Endothelial cell of umbilical vein (primary cell): ENCODE results near the gene NFKBIA. TPM values are rescaled to one million over a fixed set of nuclear protein-coding genes. Genes with fewer than 3 reads are reported as not detected.

ENCODE experiments used
- BruUV-seq: library from RNA; stranded (reverse); fragments of 400-500 nt; replicated peaks from 2 replicates; lab custom pipeline; 2021; lab: Mats Ljungman, UMichigan
- CTCF ChIA-PET: fragments of 300-600, 350-600 bp; sonication (Branson Sonifier 250); formaldehyde crosslinking; loops from one replicate; lab custom pipeline; 2021; ENCODE audit warnings: antibody characterized with exemption, inconsistent platforms; lab: Charles Lee
- POLR2A ChIA-PET: fragments of 300-600, 350-600 bp; sonication (Branson Sonifier 250); formaldehyde crosslinking; loops from one replicate; lab custom pipeline; 2021; ENCODE audit warnings: antibody characterized with exemption, inconsistent platforms; lab: Charles Lee
- DNase-seq: peaks from one replicate; pipeline ENCODE4 v3.0.0-alpha.2; 2011; ENCODE audit warnings: low read depth, low spot score
- FAIRE-seq: peaks from 2 replicates; lab custom pipeline; 2011; peaks lifted over from hg19 to GRCh38; lab: Jason Lieb, UNC
- H2AFZ ChIP-seq: 2 replicates; pipeline ENCODE4 v1.6.0; 2012; ENCODE audit warnings: low read depth, low read length, control low read depth, inconsistent platforms
- H3K27ac ChIP-seq: 2 replicates; pipeline ENCODE4 v1.5.1; 2011; ENCODE audit warnings: low read depth, mild to moderate bottlenecking, control low read depth, low read length, moderate library complexity; ENCODE audit not compliant: insufficient read depth
- H3K27me3 ChIP-seq, 2 experiments: 2 replicates each; pipeline versions ENCODE4 v1.6.0 to v1.6.1; 2011; ENCODE audit warnings: low read length in 2 of 2, mixed read lengths in 1 of 2; ENCODE audit not compliant: control insufficient read depth in 2 of 2, insufficient read depth in 2 of 2
- H3K36me3 ChIP-seq, 2 experiments: 2 replicates in 1 of 2; 3 replicates in 1 of 2; pipeline ENCODE4 v1.5.1; 2011; ENCODE audit warnings: low read length in 2 of 2, mild to moderate bottlenecking in 1 of 2, moderate library complexity in 1 of 2; ENCODE audit not compliant: control insufficient read depth in 2 of 2, insufficient read depth in 2 of 2; ENCODE audit errors: extremely low read depth in 1 of 2
- H3K4me1 ChIP-seq: 3 replicates; pipeline ENCODE4 v1.5.1; 2011; ENCODE audit warnings: mild to moderate bottlenecking, low read length; ENCODE audit not compliant: control insufficient read depth, insufficient read depth; ENCODE audit errors: extremely low read depth
- H3K4me2 ChIP-seq: 2 replicates; pipeline ENCODE4 v1.6.1; 2011; ENCODE audit warnings: low read length, control low read depth, mixed read lengths; ENCODE audit not compliant: insufficient read depth
- H3K4me3 ChIP-seq, 3 experiments: fragments of 200-600 bp in 1 of 3; sonication (generic), shearing (Covaris generic) in 1 of 3; replicated peaks in 1 of 3; 2 replicates each; pipeline ENCODE4 v1.5.1; 2011 to 2016; ENCODE audit warnings: control low read depth in 3 of 3, low read length in 3 of 3, mild to moderate bottlenecking in 2 of 3, inconsistent platforms in 1 of 3, low read depth in 1 of 3, moderate library complexity in 1 of 3; ENCODE audit not compliant: insufficient read depth in 1 of 3
- H3K79me2 ChIP-seq: 2 replicates; pipeline ENCODE4 v1.6.0; 2012; ENCODE audit warnings: low read length, inconsistent platforms; ENCODE audit not compliant: control insufficient read depth, insufficient read depth
- H3K9ac ChIP-seq: replicated peaks from 2 replicates; pipeline ENCODE3; 2011; ENCODE audit warnings: low read length, control low read depth; ENCODE audit not compliant: insufficient read depth; ENCODE audit errors: extremely low read depth
- H3K9me1 ChIP-seq: replicated peaks from 3 replicates; pipeline ENCODE4 v1.6.0; 2011; ENCODE audit warnings: mild to moderate bottlenecking, low read length; ENCODE audit not compliant: control insufficient read depth, insufficient read depth; ENCODE audit errors: extremely low read depth
- H3K9me3 ChIP-seq: replicated peaks from 2 replicates; pipeline ENCODE4 v1.5.1; 2012; ENCODE audit warnings: low read length, inconsistent platforms; ENCODE audit not compliant: control insufficient read depth, insufficient read depth
- H4K20me1 ChIP-seq: replicated peaks from 2 replicates; pipeline ENCODE3; 2011; ENCODE audit warnings: mild to moderate bottlenecking, low read length; ENCODE audit not compliant: control insufficient read depth, insufficient read depth; ENCODE audit errors: extremely low read depth
- EZH2 ChIP-seq: IDR thresholded peaks from 2 replicates; pipeline ENCODE4 v1.6.1; 2012; ENCODE audit warnings: borderline replicate concordance, low read depth, mild to moderate bottlenecking, moderate library complexity, low read length, inconsistent platforms; ENCODE audit not compliant: severe bottlenecking
- FOS ChIP-seq: IDR thresholded peaks from 2 replicates; pipeline ENCODE4 v1.6.1; 2011; ENCODE audit warnings: mild to moderate bottlenecking, low read length, moderate library complexity, borderline replicate concordance; ENCODE audit not compliant: insufficient read depth
- GATA2 ChIP-seq: IDR thresholded peaks from 2 replicates; pipeline ENCODE4 v1.7.0; 2011; ENCODE audit warnings: low read depth, mild to moderate bottlenecking, moderate library complexity, mixed read lengths, low read length; ENCODE audit not compliant: insufficient read length, insufficient read depth
- JUN ChIP-seq: IDR thresholded peaks from 2 replicates; pipeline ENCODE4 v1.6.1; 2011; ENCODE audit warnings: borderline replicate concordance, low read depth; ENCODE audit not compliant: insufficient read length, insufficient read depth
- MYC ChIP-seq: IDR thresholded peaks from one replicate; pipeline ENCODE4 v1.6.1; 2011; ENCODE audit warnings: mild to moderate bottlenecking, low read depth, low read length
- POLR2A ChIP-seq: IDR thresholded peaks from 2 replicates; pipeline ENCODE4 v1.6.1; 2012; ENCODE audit warnings: low read depth, mild to moderate bottlenecking, control low read depth, low read length
- POLR2AphosphoS5 ChIP-seq: IDR thresholded peaks from 2 replicates; pipeline ENCODE4 v1.6.1; 2012; ENCODE audit warnings: low read depth, mild to moderate bottlenecking, control low read depth, low read length, moderate library complexity; ENCODE audit not compliant: insufficient read depth
- dilution Hi-C: fragments of 300-500 bp; cut with MboI; formaldehyde crosslinking; loops from one replicate; pipeline ENCODE4 v1.15.0; 2019; ENCODE audit warnings: low sequenced_read_pairs; ENCODE audit not compliant: extremely low pct_ligation_motif_present
- intact Hi-C: fragments of 100-400 bp; cut with micrococcal nuclease; formaldehyde crosslinking; loops from one replicate; pipeline ENCODE4 v1.10.0; 2022
- polyA plus RNA-seq, 4 experiments: library from polyadenylated mRNA; depleted of rRNA in 3 of 4; stranded (reverse) in 3 of 4; unstranded in 1 of 4; fragments of >200 nt; gene quantifications; 2 replicates each; pipeline versions ENCODE4 v1.2.1 to v1.2.3, GENCODE V29; 2011 to 2012; ENCODE audit warnings: missing spikeins in 1 of 4
- total RNA-seq: library from RNA; stranded (reverse); gene quantifications from 2 replicates; pipeline ENCODE4 v1.2.3, GENCODE V29; 2021
- TF ChIP-seq, protein P1 (sequence below), 2 donors: IDR thresholded peaks; 1 replicate in 1 of 2; 2 replicates in 1 of 2; pipeline ENCODE4 v1.5.1; 2011; ENCODE audit warnings: low read length in 2 of 2, mild to moderate bottlenecking in 2 of 2, moderate library complexity in 2 of 2, control low read depth in 1 of 2, inconsistent platforms in 1 of 2, low read depth in 1 of 2; ENCODE audit not compliant: insufficient read depth in 1 of 2; ENCODE audit errors: extremely low read depth in 1 of 2
- TF ChIP-seq, protein P2 (sequence below): IDR thresholded peaks from 2 replicates; pipeline ENCODE4 v1.6.1; 2011; ENCODE audit not compliant: insufficient read depth, insufficient read length

Gene NFKBIA
- total and polyA plus RNA-seq, 2 donors (not counting 3 experiments of a cell fraction or from before 2014, with no cell fraction given): 55.7 to 82.8 TPM

GRCh38 chr14:35375558-35376025, 29.0 kb downstream of the NFKBIA start:
- dilution Hi-C loops (no loop called here), intact Hi-C loops (no loop called here)
- peaks cover 2% of the 10 kb centered on the region for H3K4me1 ChIP-seq
- no peak overlapping the region for H3K4me3 ChIP-seq
- BruUV-seq: no TSS peak
- H3K36me3 ChIP-seq: no peaks in the 10 kb centered on the region
- no peaks in the 10 kb centered on the region for H3K9me1 ChIP-seq
- ChIA-PET CTCF (interaction anchor here (0.9 to 1.8 kb wide), 2 partner anchors 10 to 146 kb away, joined by 4 to 6 read pairs; no protein-coding TSS in a partner anchor), POLR2A (interaction anchor here (1.6 kb wide), 1 partner anchor 9 kb away, joined by 8 read pairs; no protein-coding TSS in a partner anchor)
- no peak overlapping the region for H3K9ac ChIP-seq
- no peaks in the 10 kb centered on the region for H3K27me3 ChIP-seq
- no peaks in the 10 kb centered on the region for H4K20me1 ChIP-seq
- no peak for FAIRE-seq
- no peak overlapping the region for H3K4me2 ChIP-seq
- H3K9me3 ChIP-seq: no peaks in the 10 kb centered on the region
- H2AFZ ChIP-seq: no peak overlapping the region
- H3K79me2 ChIP-seq: no peaks in the 10 kb centered on the region
- H3K27ac ChIP-seq: no peak overlapping the region
- no peak for DNase-seq
- TF ChIP-seq, protein P1, sequence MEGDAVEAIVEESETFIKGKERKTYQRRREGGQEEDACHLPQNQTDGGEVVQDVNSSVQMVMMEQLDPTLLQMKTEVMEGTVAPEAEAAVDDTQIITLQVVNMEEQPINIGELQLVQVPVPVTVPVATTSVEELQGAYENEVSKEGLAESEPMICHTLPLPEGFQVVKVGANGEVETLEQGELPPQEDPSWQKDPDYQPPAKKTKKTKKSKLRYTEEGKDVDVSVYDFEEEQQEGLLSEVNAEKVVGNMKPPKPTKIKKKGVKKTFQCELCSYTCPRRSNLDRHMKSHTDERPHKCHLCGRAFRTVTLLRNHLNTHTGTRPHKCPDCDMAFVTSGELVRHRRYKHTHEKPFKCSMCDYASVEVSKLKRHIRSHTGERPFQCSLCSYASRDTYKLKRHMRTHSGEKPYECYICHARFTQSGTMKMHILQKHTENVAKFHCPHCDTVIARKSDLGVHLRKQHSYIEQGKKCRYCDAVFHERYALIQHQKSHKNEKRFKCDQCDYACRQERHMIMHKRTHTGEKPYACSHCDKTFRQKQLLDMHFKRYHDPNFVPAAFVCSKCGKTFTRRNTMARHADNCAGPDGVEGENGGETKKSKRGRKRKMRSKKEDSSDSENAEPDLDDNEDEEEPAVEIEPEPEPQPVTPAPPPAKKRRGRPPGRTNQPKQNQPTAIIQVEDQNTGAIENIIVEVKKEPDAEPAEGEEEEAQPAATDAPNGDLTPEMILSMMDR (IDR thresholded peaks at IDR 0.05; ENCODE audit: extremely low read depth in 1 of 2, insufficient read depth in 1 of 2, low read depth in 1 of 2, low read length in 2 of 2): no peak
- no peak for TF ChIP-seq JUN
- TF ChIP-seq EZH2: no peak
- TF ChIP-seq GATA2: no peak
- TF ChIP-seq, protein P2, sequence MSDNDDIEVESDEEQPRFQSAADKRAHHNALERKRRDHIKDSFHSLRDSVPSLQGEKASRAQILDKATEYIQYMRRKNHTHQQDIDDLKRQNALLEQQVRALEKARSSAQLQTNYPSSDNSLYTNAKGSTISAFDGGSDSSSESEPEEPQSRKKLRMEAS: no peak
- TF ChIP-seq MYC: no peak
- no peak for TF ChIP-seq POLR2AphosphoS5
- no peak for TF ChIP-seq FOS
- no peak for TF ChIP-seq POLR2A
